Measurements from ENCODE around the gene NFKBIB.

NFKBIB gene

GRCh38 chr19:38907670-38908069 is 7.9 kb downstream of the NFKBIB start:
- no peak for DNase-seq

GRCh38 chr19:38908911-38909310 is 9.1 kb downstream of the NFKBIB start:
- DNase-seq = no peak

GRCh38 chr19:38910488-38910887 is 10.7 kb downstream of the NFKBIB start:
- no peak for DNase-seq

GRCh38 chr19:38911388-38912001 is 11.7 kb downstream of the NFKBIB start:
- no peak for DNase-seq

- no peak for DNase-seq
Observed at GRCh38 chr19:38912600-38913514, 13.1 kb downstream of the NFKBIB start.

- no peak for DNase-seq
Observed at GRCh38 chr19:38913958-38914357, 14.2 kb downstream of the NFKBIB start.

GRCh38 chr19:38915329-38916321 is 15.9 kb downstream of the NFKBIB start:
- DNase-seq = no peak

- DNase-seq = no peak
Observed at GRCh38 chr19:38917516-38917915, 17.7 kb downstream of the NFKBIB start.

GRCh38 chr19:38917921-38918491 is 18.2 kb downstream of the NFKBIB start:
- DNase-seq = no peak

GRCh38 chr19:38918526-38918925 is 18.8 kb downstream of the NFKBIB start:
- no peak for DNase-seq

- no peak for DNase-seq
Observed at GRCh38 chr19:38919837-38920601, 20.2 kb downstream of the NFKBIB start.

GRCh38 chr19:38920602-38921419 is 21.0 kb downstream of the NFKBIB start:
- DNase-seq = no peak

- no peak for DNase-seq
Observed at GRCh38 chr19:38921420-38922274, 21.9 kb downstream of the NFKBIB start.

- no peak for DNase-seq
Observed at GRCh38 chr19:38922482-38922881, 22.7 kb downstream of the NFKBIB start.

- DNase-seq = no peak
Observed at GRCh38 chr19:38924388-38924787, 24.6 kb downstream of the NFKBIB start.

- DNase-seq = no peak
Observed at GRCh38 chr19:38928391-38929001, 28.7 kb downstream of the NFKBIB start.

GRCh38 chr19:38929929-38930775 is 30.4 kb downstream of the NFKBIB start, which contains the start of gene SARS2:
Gene SARS2 (minus strand): TSS chr19:38930763. CDS start chr19:38930736, 27 bp downstream.
- DNase-seq = peak; percentile 99

GRCh38 chr19:38930776-38931520 is 31.2 kb downstream of the NFKBIB start, which contains the start of gene MRPS12:
Gene MRPS12 (plus strand): TSS chr19:38930944. CDS start chr19:38931295, 351 bp downstream.
- no peak for DNase-seq

All from activated CD8-positive, alpha-beta memory T cell treated with anti-CD3 and anti-CD28 coated beads for 24 hours (primary cell).